Epidermal melanocyte (primary cell): ENCODE measurements around the gene PDK2.

Experiments
- DNase-seq: peaks from one replicate; pipeline ENCODE4 v3.0.0; 2011; ENCODE audit warnings: low spot score; ENCODE audit not compliant: insufficient read length

Gene PDK2

DNA sequence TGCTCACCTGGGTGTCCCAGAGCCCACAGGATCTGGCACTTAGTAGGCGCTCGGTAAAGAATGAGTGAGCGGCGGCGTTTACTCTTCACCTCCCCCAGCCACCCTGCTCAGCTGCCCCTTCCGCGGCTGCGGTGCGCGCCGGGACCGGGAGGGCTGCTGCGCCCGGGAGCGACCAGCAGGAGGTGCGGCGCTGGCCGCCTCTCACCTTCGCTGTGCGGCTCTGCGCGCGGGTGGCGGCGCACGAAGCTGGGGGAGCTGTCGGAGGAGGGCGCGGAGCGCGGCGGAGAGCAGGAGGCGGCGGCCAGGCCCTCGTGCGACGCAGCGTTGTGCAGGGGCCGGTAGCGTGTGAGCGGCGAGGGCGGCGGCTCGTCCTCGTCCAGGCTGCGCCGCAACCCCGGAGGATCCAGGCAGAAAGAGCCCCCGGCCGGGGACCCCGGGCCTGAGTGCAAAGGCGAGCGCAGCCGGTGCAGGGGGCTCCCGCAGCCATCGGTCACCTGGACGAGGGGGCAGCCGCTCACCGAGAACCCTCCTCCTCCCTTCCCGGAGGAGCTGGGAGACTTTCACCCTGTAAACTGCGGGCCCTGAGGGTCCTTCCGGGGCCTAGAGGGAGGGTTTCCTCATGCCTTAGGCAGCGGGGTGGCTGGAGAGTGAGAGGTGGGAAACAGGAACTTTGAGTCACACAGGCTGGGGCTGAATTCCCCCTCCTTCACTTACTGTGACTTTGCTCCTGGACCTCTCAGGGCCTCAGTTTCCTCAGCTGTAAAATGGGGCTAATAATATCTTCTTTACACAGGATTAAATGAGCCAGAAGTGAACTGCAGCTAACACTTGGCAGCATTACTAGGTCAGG, 22.3 kb downstream of the PDK2 start:
- no peak for DNase-seq

DNA sequence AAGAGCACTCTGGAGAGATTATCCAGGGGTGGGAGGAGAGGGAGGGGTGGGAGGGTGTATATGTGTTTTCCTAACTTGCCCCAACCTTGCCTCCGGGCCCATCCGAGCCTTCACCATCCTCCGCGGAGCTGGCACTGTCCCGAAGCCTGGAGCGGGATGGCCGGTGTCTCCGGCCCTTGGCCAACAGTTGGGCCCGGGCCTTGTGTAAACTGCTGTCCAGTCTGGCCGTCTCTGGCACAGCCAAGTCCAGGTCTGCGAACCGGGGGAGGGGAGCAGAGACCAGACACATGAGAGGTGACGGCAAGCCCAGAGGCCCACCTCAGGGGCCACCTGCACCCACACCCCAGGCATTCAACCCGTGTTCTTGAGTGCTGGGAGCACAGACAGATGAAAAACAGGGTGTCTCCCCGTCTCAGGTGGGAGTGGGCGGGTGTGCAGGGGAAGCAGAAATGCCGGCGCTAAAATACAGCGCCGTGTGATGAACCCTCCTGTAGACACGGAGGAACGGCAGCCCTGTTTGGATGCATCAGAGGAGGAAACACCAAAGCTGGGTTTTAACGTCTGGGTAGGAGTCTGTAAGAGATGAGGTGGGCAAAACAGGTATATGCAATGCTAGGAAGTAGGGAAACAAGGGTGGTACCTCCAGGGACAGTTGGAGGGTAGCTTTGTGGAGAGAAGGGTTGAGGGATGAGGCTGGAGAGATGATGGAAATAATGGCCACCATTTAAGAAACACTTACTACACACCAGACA, 23.1 kb downstream of the PDK2 start:
- no peak for DNase-seq

DNA sequence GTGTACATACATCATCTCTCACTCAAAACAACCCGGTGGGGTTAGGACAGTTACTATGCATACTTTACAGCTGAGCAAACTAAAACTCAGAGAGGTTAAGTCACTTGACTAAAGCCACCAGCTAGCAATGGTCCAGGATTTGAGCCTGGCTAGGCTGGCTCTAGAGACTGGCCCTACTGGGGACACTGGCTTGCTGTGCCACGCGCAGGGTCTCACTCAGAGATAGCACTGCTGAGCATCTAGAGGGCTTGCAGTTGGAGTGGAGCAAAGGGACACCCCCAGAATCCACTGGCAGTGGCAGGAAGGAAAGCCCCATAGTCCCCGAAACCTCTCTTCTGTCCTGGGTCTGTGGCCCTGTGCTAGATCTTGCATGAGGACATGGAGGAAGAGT, 23.7 kb downstream of the PDK2 start:
- DNase-seq = no peak

DNA sequence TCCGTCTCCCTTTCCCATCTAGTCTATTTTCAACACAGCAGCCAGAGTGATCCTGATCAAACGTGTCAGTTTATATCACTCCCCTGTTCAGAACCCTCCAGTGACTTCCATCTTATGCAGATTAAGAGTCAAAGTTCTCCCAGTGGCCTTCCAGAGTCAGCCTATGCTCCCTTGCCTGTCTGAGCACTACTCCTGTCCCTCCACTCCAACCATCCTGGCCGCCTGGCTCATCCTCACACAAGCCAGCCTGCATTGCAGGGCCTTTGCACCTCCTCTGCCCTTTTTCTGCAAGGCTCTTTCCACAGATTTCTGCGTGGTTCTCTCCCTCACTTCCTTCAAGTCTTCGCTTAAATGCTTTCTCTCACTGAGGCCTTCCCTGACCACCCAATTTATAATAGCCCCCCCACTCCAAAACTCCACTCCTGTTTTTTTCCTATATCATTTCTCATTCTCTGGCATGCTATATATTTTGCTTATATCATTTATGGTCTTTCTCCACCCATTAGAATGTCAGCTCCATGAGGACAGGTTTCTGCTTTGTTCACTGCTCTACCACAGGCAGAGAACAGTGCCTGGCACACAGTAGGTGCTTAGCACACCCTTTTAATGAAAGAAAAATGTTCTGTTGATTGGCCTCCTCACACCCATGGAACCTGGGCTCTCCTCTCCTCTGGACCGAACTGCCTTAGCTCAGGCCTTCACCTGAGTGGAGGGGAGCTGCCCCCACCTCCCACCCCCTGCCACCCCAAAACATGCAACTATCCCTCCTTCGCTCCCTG, 25.5 kb downstream of the PDK2 start:
- no peak for DNase-seq

DNA sequence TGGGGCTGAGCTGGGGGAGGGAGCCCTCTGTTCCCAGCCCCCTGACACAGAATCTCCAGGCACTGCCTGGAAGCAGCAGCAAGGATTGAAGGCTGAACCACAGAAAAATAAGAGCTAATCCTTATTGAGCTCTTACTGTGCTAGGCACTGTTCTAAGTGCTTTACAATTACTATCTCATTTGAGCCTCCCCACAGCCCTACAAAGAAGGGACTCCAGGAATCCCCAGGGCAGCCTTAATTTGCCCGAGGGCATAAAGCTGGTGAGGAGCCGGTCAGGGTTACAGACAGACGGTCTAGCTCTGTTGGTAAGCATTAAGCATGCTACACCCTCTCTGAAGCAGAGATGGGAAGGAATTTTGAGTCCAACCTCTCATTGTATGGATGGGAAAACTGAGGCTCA, 27.8 kb downstream of the PDK2 start:
- no peak for DNase-seq

DNA sequence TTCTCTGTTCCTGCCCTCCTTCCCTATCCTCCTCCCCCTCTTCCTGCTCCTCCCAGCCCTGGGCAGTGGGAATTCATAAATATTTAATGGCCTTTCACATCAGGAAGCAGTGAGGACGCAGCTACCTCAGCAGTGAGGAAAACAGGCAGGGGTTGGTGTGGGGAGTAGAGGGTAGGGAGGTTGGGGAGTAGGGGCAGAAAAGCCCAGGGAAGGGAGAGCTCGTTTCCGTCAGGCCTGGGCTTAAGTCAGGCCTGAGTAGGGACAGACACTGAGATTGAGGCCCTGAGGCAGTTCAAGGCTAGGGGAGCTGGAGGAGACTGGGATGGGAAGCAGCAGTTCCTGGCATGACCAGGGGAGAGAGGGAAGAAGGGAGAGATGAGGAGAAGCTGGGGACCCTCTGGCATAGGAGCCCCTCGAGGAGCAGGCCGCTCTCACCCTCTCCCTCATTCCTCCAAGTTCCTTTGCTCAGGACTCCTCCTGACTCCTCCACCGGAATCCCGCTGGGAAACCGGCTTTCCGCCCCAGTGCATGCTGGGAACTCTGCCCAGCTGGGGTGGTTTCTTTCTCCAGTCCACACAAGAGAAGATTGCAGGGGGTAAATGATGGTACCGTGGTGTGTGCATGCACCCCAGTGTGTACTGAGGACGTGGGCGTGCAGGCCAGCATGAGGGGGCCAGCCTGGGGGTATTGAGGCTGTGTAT, 28.6 kb downstream of the PDK2 start:
- no peak for DNase-seq

DNA sequence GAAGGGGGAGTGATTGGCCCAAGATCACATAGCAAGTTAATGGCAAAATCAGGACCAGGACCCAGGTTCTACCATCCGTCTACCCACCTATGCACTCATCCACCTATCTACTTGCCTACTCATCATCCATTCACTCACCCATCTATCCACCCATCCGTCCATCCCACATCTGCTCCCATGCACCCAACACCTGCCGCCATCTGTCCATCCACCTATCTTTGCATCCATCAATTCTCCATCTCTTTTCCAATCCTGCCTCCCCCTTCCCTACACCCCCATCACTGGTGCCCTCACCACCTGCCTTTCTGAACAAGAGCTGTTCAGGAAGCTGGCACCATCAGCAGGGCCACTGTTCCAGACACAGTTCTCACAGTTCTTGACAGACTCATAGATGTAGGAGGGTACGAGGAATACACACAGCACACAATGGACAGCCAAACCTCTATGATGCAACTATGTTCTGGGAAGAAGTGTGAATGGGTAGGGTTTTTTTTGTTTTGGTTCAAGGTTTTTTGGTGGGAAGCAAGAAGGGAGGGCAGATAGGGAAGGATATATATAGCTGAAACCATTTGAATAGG, 30.4 kb downstream of the PDK2 start:
- DNase-seq = no peak

DNA sequence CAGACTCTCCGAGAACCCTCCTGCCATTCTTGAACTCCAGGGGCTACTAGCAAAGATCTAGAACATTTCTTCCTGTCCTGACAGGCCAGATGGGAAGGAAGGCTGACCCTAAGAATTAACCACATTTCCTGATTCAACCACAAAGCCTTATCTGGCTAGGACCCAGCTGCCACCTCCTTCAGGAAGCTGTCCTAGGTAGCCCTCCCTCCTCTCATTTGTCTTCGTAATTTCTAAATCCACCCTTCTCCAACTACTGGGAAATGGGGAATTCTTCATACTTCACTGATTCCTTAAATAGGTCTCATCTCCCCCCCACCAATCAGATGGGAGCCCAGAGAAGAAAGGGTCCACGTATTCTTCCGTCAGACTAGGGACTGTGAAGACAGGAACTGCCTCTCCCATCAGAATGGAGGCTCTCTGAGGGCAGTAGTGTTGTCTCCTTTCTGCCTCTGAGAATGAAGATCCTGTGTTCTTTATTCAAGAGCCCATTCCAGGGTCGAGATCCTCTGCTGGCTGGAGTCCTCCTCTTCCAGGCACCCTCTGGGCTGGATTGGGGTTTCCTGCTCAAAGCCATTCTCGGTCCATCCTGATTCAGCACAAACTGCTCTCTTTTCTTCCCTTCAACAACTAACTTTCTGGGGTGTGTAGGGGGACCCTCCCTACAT, 32.7 kb downstream of the PDK2 start:
- DNase-seq = no peak

DNA sequence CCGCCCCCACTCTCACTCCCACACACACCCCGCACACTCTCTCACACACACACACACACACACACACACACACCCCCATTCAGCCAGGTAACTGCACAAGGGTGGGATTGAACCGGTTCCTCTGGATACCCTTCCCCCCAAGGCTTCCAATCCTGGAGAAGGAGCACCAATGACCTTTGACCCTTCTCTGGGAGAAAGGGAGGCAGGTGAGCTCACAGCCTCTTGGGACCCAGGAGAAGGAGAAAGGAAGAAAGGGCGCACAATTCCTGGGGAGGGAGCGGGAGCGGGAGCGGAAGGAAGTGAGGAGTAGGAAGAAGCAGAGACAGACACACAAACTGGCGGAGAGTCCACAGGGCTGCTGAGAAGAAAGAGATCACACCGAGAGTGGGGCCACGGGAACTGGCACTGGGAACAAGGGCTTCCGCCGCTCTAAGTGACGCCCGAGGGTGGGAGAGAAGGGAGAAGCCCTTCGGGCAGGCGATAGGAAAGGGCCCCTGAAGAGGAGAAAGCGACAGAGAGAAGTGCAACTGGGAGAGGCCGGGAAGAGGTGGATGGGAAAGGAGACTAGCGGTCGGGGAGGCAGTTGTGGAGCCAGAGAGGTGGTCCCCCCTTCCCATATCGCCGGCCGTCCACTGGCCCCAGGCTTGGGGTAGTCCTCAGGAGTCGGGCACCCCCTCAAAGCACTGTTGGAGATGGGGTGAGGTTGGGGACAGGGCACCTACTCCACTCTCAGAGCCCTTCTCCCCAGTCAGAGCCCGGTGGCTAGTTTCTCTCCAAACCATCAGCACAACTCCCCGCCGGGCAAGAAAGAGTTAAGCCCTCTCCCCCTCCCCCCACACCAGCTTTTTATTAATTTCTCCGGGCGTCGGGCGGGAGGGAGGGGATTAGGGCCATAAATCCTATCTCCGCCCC, 33.5 kb downstream of the PDK2 start:
- no peak for DNase-seq

DNA sequence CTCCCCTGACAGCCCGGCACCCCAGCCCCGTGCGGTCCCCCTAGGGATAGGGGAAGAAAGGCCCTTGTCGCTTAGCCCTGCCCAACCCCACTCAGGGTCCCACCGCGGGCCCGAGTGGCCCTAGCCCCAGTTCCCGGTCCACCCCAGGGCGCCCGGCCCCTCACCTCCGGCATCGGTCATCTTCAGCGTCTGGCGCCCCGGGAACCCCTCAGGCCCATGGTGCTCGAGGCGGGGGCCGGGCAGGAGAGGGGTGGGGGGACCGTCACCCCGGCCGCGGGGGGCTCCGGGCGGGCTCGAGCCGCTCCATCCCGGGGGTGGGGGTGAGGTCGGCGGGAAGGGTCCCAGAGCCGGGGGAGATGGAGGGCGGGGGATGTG, 34.2 kb downstream of the PDK2 start:
- DNase-seq = no peak

DNA sequence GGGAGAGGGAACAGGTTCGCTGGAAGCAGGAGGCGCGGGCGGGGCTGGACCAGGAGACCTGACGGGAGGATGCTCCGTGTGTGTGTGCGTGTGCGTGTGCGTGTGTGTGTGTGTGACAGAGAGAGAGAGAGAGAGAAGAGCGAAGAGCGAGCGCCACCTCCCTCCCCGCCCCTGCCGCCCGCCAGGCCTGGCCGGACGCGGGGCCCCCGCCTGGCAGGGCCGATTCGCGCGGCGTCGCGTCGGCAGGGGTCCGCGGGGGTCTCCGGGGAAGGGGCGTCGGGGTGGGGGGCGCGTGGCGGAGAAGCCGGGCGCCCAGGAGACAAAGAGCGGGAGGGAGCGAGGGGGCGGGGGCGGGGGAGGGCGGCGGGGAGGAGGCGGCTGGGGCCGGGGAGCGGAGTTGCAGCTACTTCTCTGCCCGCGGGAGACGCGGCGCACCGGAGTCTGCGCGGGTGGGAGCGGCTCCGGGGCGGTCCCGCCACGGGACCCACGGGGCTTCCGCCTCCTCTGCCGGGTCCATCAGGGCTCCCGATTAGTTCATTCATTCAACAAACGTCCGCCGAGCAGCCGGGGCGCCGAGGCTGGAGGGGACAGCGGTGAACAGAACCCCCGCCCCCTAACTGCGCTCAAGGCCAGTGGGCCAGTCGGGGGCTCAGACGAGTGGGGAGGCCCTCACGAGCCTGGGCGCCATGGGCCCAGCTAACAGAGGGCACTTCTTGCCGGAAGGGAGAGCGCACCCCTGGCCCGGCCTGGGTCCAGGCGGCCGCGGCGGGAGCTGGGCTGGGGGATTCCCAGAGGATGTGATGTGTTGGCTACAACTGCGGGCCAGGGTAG, 34.8 kb downstream of the PDK2 start, which contains the start of gene SAMD14:
Gene SAMD14, minus strand, starts transcription at position 433 of the 831 bp plus-strand sequence. CDS start 5,201 bp downstream, outside the sequence.
- DNase-seq = peak; percentile 75

DNA sequence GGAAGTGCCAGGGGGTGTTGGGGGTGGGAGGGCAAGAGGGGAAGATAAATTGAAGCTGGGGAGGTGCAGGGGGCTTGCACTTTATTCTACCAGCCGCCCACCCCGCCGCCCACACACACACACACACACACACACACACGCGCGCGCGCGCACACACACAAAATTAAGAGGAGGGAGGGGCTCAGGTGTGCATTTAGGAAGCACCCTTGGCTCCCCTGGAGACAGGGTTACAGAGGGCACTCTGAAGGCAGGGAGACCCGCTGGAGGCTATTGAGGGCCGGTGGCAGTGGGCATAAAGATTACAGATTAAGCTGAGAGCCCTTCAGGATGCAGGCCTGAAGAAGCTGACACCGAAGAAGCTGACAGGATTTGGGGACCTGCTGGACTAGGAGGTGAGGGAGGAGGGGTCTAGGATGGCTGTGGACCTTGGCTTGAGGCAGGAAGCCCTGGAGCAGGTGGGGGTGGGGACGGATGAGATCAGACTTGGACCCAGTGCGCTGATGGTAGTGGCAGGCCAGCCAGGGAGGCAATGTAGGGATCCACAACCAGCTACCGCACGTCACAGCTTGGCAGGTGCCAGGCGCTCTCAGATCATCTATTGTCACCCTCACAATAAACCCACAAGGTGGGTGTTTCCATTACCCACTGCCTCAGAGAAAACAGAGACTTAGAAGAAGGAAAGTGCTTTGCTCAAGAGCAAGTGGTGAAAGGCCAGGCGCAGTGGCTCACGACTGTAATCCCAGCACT, 35.6 kb downstream of the PDK2 start:
- DNase-seq = no peak

DNA sequence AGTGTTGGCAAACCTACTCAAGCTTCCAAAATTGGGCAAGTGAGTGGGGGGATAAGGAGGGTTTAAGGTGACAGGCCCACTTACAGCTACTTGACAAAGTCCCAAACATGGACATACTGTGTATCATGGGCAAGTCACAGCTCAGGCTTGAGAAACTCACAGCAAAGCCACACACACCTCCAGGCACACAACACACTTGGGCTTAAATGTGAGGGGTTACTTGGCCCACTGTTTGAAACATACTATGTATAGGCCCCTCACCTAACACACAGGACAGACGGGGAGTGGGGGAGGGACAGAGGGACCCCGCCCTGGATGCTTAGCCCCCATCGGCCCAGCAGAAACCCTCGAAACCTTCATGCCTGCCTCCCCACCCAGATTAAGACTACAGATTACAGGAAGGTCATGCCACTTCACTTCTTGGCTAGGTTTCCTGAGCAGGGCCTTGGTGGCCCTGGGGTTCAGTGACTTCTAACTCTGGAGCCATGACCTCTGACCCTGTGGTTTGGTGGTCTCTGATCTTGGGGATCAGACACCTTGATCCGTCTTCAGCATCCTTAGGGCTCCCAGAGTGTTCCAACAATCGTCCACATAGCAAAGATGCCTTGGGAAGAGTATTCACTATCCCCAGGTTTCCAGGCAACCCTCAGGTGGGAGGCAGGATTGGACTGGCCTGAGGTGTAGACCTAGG, 37.1 kb downstream of the PDK2 start:
- no peak for DNase-seq

DNA sequence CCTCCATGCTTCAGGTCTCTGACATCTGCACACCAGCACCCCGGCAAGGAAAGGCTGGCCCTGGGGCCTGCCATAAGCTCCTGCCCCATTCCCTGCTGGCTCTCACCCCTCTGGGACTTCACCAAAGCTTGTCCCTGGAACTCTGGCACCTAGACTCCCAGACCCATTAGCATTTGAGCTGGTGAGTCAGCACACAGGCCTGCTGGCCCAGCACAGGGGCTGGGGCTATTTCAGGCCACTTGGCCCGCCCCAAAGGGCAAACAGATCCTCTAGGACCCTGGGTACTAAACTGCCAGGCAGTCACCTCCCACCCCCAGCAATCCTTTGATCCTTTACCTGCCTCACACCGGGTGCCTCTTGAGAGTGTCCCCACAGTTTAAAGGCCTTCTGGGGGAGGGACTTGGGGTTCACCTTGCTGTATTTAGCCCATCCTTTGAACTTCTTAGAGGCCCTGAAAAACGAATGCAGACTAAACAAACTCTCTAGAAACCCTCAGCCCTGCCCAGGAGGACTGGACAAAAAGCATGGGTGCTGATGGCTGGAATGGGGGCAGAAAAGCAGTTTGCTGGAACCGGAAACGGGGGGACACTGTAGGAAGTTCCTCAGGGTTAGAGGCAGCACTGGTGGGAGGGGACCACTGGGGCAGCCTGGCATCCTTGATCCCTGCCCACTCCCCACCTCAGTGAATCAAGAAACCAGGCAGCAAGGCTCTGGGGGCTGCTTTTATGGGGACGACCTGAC, 38.0 kb downstream of the PDK2 start:
- no peak for DNase-seq

DNA sequence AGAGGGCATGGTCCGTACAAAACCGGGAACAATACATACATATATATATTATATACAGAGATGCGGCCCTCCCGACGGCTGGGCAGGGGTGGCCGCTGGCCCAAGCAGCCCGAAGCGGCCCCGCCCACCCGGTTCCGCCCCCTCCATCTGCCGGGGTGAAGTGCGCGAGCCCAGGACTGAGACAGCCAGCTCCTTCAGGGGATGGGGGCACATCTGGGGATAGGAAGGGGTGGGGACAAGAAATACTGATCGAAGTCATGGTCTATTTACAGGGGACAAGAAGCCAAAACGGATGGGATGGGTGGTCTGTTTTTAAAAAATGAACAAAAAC, 38.6 kb downstream of the PDK2 start:
- DNase-seq = no peak

DNA sequence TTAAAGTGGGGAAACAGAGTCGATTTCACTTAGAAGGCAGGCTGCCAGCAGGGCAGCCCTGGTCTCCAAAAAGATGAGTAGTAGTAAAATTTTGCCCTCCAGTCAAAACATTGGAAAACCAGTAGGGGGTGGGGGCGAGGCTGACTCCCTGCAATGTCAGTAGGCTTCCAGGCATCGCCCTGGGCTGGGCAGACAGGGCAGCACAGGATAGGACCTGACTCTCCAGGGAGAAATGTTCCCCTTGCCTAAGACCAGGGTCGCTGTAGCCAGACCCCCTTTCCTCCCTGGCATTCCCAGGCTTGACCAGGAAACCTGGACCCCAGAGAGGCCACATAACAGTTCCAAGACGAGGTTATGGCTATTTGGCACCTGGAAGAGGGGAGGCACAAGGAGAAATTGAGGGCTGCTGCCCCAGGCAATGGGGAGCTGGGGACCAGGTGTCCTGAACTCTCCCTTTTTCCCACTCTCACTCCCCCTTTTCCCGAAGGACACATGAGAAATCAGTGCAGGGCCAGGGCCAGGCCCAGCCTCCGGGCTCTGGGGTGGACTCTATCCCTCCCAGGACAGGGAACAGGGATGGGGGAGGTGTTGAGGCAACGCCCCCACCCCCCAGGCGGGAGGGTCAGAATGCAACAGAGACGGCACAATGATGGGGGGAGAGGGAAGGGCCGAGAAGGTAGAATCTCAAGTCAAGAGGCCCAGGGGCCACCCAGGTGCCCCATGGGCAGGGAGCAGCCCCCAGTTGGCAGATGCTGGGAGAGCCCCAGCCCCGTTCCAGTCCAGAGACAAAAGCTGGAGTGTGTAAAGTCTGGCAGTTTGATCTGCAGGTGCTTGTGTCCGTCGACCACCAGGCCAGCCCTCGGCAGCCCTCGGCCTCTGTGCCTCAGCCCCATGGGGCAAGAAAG, 39.3 kb downstream of the PDK2 start:
- no peak for DNase-seq
